Mammary epithelial cell (primary cell): ENCODE results near the gene PNPLA5.

Experiments used
- CTCF ChIP-seq, 2 donors: IDR thresholded peaks in 1 of 2; conservative IDR thresholded peaks in 1 of 2; 2 replicates each; pipeline ENCODE4 v1.5.1; 2011 to 2012; ENCODE audit warnings: inconsistent platforms in 2 of 2, low read length in 2 of 2, mild to moderate bottlenecking in 2 of 2, control low read depth in 1 of 2, low read depth in 1 of 2; ENCODE audit not compliant: insufficient read depth in 1 of 2; ENCODE audit errors: extremely low read depth in 1 of 2
- EZH2 ChIP-seq: IDR thresholded peaks from 2 replicates; pipeline ENCODE4 v1.6.1; 2012; ENCODE audit warnings: low read length, inconsistent platforms, borderline replicate concordance

DNA sequence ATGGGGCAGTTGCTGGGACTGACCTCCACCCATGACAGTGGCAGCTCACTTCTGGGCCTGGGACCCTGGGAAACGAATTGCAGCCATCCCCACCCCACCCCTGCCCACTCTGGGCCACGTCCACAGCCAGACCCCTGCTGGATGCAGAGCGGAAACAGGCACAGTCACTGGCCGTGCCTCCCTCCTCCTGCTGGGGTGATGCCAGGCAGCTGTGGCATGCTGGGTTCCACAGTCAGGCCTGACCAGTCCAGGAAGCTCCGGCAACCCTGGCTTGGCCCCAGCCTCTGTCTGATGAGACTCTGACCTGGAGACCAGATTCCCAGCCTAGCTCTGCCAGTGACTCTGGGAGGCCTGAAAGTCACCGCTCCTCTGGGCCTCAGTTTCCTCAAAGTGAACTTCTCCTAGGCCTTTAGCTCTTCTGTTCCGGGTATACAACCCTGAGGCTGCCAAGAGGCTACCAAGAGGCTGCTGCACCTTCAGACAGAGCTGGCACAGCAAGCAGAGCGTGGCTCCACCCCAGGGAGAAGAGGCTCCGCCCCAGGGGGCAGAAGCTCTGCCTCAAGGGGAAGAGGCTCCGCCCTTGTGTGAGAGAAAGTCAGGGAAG, 38.4 kb downstream of the PNPLA5 start:
- TF ChIP-seq CTCF (conservative IDR thresholded peaks at IDR 0.05 in 1 of 2, IDR thresholded peaks at IDR 0.05 in 1 of 2; ENCODE audit: extremely low read depth in 1 of 2, insufficient read depth in 1 of 2, low read depth in 1 of 2, low read length in 2 of 2) = no peak
- TF ChIP-seq EZH2 = no peak
